Measurements from ENCODE around the gene SYTL1. TPM values are rescaled to one million over a fixed set of nuclear protein-coding genes. Genes with fewer than 3 reads are reported as not detected.

SYTL1 gene
- total and polyA plus RNA-seq, 9 of the 15 experiments (the other 6 are each of a cell fraction or from before 2014, with no cell fraction given) = 0.04 to 9.3 (median 1.7) TPM

DNA sequence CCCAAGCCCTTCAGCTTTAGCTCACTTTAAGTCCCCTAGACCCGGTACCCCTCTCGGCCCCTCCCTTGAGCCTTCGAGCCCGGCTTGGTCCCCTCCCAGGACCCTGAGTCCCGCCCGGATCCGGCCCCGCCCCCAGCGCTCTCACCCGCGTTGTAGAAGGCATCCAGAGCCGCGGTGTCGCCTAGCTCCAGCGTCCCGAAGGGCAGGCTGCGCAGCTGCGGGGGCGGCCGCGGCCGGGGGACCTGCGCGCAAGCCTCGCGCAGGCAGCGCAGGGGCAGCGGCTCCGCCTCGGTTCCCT is 24.2 kb downstream of the SYTL1 start (continued):
- TF ChIP-seq, protein P1, sequence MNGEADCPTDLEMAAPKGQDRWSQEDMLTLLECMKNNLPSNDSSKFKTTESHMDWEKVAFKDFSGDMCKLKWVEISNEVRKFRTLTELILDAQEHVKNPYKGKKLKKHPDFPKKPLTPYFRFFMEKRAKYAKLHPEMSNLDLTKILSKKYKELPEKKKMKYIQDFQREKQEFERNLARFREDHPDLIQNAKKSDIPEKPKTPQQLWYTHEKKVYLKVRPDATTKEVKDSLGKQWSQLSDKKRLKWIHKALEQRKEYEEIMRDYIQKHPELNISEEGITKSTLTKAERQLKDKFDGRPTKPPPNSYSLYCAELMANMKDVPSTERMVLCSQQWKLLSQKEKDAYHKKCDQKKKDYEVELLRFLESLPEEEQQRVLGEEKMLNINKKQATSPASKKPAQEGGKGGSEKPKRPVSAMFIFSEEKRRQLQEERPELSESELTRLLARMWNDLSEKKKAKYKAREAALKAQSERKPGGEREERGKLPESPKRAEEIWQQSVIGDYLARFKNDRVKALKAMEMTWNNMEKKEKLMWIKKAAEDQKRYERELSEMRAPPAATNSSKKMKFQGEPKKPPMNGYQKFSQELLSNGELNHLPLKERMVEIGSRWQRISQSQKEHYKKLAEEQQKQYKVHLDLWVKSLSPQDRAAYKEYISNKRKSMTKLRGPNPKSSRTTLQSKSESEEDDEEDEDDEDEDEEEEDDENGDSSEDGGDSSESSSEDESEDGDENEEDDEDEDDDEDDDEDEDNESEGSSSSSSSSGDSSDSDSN (IDR thresholded peaks at IDR 0.05; ENCODE audit: borderline replicate concordance in 1 of 2, low read depth in 2 of 2, low read length in 2 of 2) = peak; percentile 72 to 87; a peak in 3 of 4 replicates
- TF ChIP-seq ZBED1 (IDR thresholded peaks at IDR 0.05) = 0 out of 2 replicates have a peak, but pooled peaks have one; percentile 4
- TF ChIP-seq, protein P2, sequence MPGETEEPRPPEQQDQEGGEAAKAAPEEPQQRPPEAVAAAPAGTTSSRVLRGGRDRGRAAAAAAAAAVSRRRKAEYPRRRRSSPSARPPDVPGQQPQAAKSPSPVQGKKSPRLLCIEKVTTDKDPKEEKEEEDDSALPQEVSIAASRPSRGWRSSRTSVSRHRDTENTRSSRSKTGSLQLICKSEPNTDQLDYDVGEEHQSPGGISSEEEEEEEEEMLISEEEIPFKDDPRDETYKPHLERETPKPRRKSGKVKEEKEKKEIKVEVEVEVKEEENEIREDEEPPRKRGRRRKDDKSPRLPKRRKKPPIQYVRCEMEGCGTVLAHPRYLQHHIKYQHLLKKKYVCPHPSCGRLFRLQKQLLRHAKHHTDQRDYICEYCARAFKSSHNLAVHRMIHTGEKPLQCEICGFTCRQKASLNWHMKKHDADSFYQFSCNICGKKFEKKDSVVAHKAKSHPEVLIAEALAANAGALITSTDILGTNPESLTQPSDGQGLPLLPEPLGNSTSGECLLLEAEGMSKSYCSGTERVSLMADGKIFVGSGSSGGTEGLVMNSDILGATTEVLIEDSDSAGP (CRISPR knock-in tag; IDR thresholded peaks at IDR 0.05) = no peak
- TF ChIP-seq ZBTB7A (IDR thresholded peaks at IDR 0.05; ENCODE audit: borderline replicate concordance, control insufficient read depth, low read depth, low read length) = peak; percentile 10; the same call in 1 of the 2 replicates
- TF ChIP-seq HEY1 (CRISPR knock-in tag; IDR thresholded peaks at IDR 0.05; ENCODE audit: borderline replicate concordance) = no peak
- no peak for TF ChIP-seq CBX5 (IDR thresholded peaks at IDR 0.05; ENCODE audit: borderline replicate concordance, low read depth)
- TF ChIP-seq, protein P3, sequence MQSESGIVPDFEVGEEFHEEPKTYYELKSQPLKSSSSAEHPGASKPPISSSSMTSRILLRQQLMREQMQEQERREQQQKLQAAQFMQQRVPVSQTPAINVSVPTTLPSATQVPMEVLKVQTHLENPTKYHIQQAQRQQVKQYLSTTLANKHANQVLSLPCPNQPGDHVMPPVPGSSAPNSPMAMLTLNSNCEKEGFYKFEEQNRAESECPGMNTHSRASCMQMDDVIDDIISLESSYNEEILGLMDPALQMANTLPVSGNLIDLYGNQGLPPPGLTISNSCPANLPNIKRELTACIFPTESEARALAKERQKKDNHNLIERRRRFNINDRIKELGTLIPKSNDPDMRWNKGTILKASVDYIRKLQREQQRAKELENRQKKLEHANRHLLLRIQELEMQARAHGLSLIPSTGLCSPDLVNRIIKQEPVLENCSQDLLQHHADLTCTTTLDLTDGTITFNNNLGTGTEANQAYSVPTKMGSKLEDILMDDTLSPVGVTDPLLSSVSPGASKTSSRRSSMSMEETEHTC (IDR thresholded peaks at IDR 0.05) = no peak
- TF ChIP-seq JUNB (CRISPR knock-in tag; conservative IDR thresholded peaks at IDR 0.05) = no peak
- TF ChIP-seq ZBTB1 (CRISPR knock-in tag; IDR thresholded peaks at IDR 0.05; ENCODE audit: borderline replicate concordance, low read depth) = 0 out of 2 replicates have a peak, but pooled peaks have one; percentile 12
- peak; percentile 96 for TF ChIP-seq HNRNPLL (IDR thresholded peaks at IDR 0.05; ENCODE audit: low read depth, low read length, poor library complexity, severe bottlenecking)
- TF ChIP-seq TBL1XR1 (IDR thresholded peaks at IDR 0.05; ENCODE audit: low read length in 2 of 2) = no peak
- TF ChIP-seq, protein P4, sequence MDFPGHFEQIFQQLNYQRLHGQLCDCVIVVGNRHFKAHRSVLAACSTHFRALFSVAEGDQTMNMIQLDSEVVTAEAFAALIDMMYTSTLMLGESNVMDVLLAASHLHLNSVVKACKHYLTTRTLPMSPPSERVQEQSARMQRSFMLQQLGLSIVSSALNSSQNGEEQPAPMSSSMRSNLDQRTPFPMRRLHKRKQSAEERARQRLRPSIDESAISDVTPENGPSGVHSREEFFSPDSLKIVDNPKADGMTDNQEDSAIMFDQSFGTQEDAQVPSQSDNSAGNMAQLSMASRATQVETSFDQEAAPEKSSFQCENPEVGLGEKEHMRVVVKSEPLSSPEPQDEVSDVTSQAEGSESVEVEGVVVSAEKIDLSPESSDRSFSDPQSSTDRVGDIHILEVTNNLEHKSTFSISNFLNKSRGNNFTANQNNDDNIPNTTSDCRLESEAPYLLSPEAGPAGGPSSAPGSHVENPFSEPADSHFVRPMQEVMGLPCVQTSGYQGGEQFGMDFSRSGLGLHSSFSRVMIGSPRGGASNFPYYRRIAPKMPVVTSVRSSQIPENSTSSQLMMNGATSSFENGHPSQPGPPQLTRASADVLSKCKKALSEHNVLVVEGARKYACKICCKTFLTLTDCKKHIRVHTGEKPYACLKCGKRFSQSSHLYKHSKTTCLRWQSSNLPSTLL (IDR thresholded peaks at IDR 0.05) = no peak
- TF ChIP-seq GATA2 (CRISPR knock-in tag; IDR thresholded peaks at IDR 0.05) = no peak
- peak; percentile 68 for TF ChIP-seq FIP1L1 (IDR thresholded peaks at IDR 0.05; ENCODE audit: low read depth, low read length, poor library complexity, severe bottlenecking)
- TF ChIP-seq FOXK2 (conservative IDR thresholded peaks at IDR 0.05 in 1 of 2, IDR thresholded peaks at IDR 0.05 in 1 of 2; ENCODE audit: low read depth in 2 of 2) = no peak
- no peak; the same call in 1 of the 2 replicates for TF ChIP-seq MYC (IDR thresholded peaks at IDR 0.05; ENCODE audit: low read depth, low read length)
- TF ChIP-seq MYC (CRISPR knock-in tag; IDR thresholded peaks at IDR 0.05; ENCODE audit: borderline replicate concordance, low read depth) = no peak
- peak; percentile 56 for TF ChIP-seq MEIS2 (IDR thresholded peaks at IDR 0.05; ENCODE audit: partially characterized antibody)

Measured in K562 (cell line).